HepG2 (cell line): Measurements from ENCODE around the gene RPS6KA5. TPM values are rescaled to one million over a fixed set of nuclear protein-coding genes. Genes with fewer than 3 reads are reported as not detected.

Experiments used
- ATAC-seq: fragments of 200-7000 bp; cut with Tn5 transposase; 3 replicates; pipeline ENCODE4 v1.9.1; 2020; ENCODE audit warnings: mild to moderate bottlenecking, moderate library complexity
- BruUV-seq: library from RNA; stranded (reverse); fragments of 400-500 nt; replicated peaks from 2 replicates; lab custom pipeline; 2021; lab: Mats Ljungman, UMichigan
- CTCF ChIA-PET: fragments of 300-600 bp; formaldehyde crosslinking; extraction: SDS; loops from one replicate; lab custom pipeline; 2021; ENCODE audit warnings: low total read pairs, inconsistent platforms, low intra/inter-chr PET ratio; lab: Yijun Ruan, JAX
- POLR2A ChIA-PET: fragments of 350-600 bp; sonication (Branson Sonifier 250); formaldehyde crosslinking; loops from one replicate; lab custom pipeline; 2020; ENCODE audit warnings: antibody characterized with exemption, inconsistent platforms; lab: Yijun Ruan, JAX
- DNase-seq: peaks from one replicate; pipeline ENCODE4 v3.0.0-alpha.2; 2015; ENCODE audit warnings: low spot score
- FAIRE-seq: peaks from 3 replicates; lab custom pipeline; 2011; peaks lifted over from hg19 to GRCh38; lab: Jason Lieb, UNC
- H2AFZ ChIP-seq: one replicate; pipeline ENCODE4 v1.6.1; 2011; ENCODE audit warnings: low read length, inconsistent platforms
- H3K27ac ChIP-seq: fragments of 300-600 bp; 3 replicates; pipeline ENCODE4 v1.8.0; 2011; ENCODE audit warnings: mixed run types, mild to moderate bottlenecking, mixed read lengths, low read length, inconsistent platforms; ENCODE audit not compliant: insufficient read depth; ENCODE audit errors: extremely low read length
- H3K27me3 ChIP-seq, 2 experiments: fragments of 200-600 bp in 1 of 2; 2 replicates in 1 of 2; 3 replicates in 1 of 2; pipeline versions ENCODE4 v1.6.0 to v1.8.0; 2011; ENCODE audit warnings: low read length in 2 of 2, mild to moderate bottlenecking in 2 of 2, moderate library complexity in 2 of 2, inconsistent platforms in 1 of 2; ENCODE audit not compliant: insufficient read depth in 2 of 2, control insufficient read depth in 1 of 2
- H3K36me3 ChIP-seq, 2 experiments: fragments of 200-600 bp in 1 of 2; replicated peaks in 1 of 2; 2 replicates in 1 of 2; 3 replicates in 1 of 2; pipeline versions ENCODE4 v1.5.1 to v1.8.0; 2011; ENCODE audit warnings: low read length in 2 of 2, inconsistent platforms in 1 of 2; ENCODE audit not compliant: insufficient read depth in 2 of 2, control insufficient read depth in 1 of 2
- H3K4me1 ChIP-seq: 2 replicates; pipeline ENCODE4 v1.5.1; 2012; ENCODE audit warnings: low read length, inconsistent platforms; ENCODE audit not compliant: insufficient read depth
- H3K4me2 ChIP-seq: 2 replicates; pipeline ENCODE4 v1.6.0; 2011; ENCODE audit warnings: low read depth, low read length, inconsistent platforms
- H3K4me3 ChIP-seq, 3 experiments: fragments of 200-600 bp in 1 of 3; sonication (generic), shearing (Covaris generic) in 1 of 3; replicated peaks in 1 of 3; 2 replicates each; pipeline ENCODE4 v1.5.1; 2011 to 2016; ENCODE audit warnings: low read length in 3 of 3, inconsistent platforms in 2 of 3, low read depth in 2 of 3, mild to moderate bottlenecking in 2 of 3, control low read depth in 1 of 3, mixed read lengths in 1 of 3; ENCODE audit not compliant: insufficient read depth in 1 of 3
- H3K79me2 ChIP-seq: one replicate; pipeline ENCODE4 v1.6.1; 2011; ENCODE audit warnings: low read length, inconsistent platforms; ENCODE audit not compliant: insufficient read depth
- H3K9ac ChIP-seq: 2 replicates; pipeline ENCODE4 v1.6.0; 2011; ENCODE audit warnings: mild to moderate bottlenecking, low read depth, low read length, inconsistent platforms; ENCODE audit not compliant: insufficient read depth
- H3K9me3 ChIP-seq: 2 replicates; pipeline ENCODE4 v1.5.1; 2012; ENCODE audit warnings: mild to moderate bottlenecking, low read length
- H4K20me1 ChIP-seq: 2 replicates; pipeline ENCODE4 v1.6.0; 2011; ENCODE audit warnings: inconsistent platforms, mild to moderate bottlenecking, low read length, moderate library complexity; ENCODE audit not compliant: insufficient read depth
- CEBPG ChIP-seq: IDR thresholded peaks from 2 replicates; pipeline ENCODE4 v1.6.1; 2016
- NFKB2 ChIP-seq: sonication (generic); formaldehyde crosslinking; IDR thresholded peaks from 2 replicates; pipeline ENCODE4 v1.4.0; 2020; ENCODE audit warnings: missing genetic modification reagents, borderline replicate concordance
- PRPF4 ChIP-seq: fragments of 200-400 bp; formaldehyde crosslinking; IDR thresholded peaks from 2 replicates; pipeline ENCODE4 v1.6.1; 2016; ENCODE audit warnings: low read length, low read depth; ENCODE audit not compliant: poor library complexity, severe bottlenecking
- PTBP1 ChIP-seq: fragments of 200-400 bp; formaldehyde crosslinking; IDR thresholded peaks from 2 replicates; pipeline ENCODE4 v1.6.1; 2018; ENCODE audit warnings: low read length, low read depth; ENCODE audit not compliant: poor library complexity, severe bottlenecking
- RFXANK ChIP-seq: IDR thresholded peaks from 2 replicates; pipeline ENCODE4 v1.6.1; 2016
- TCF7L2 ChIP-seq: IDR thresholded peaks from 2 replicates; pipeline ENCODE4 v1.6.1; 2011; ENCODE audit warnings: mild to moderate bottlenecking, low read depth, low read length, moderate library complexity
- ZBTB20 ChIP-seq: sonication (generic); formaldehyde crosslinking; IDR thresholded peaks from 2 replicates; pipeline ENCODE4 v1.8.1; 2023; ENCODE audit warnings: missing genetic modification reagents, low read depth, mild to moderate bottlenecking, borderline replicate concordance
- ZFAT ChIP-seq: sonication (generic); formaldehyde crosslinking; conservative IDR thresholded peaks from 2 replicates; pipeline ENCODE4 v1.8.1; 2023; ENCODE audit warnings: missing genetic modification reagents, inconsistent platforms
- ZFYVE20 ChIP-seq: sonication (generic); formaldehyde crosslinking; IDR thresholded peaks from 2 replicates; pipeline ENCODE4 v1.8.0; 2023; ENCODE audit warnings: low read depth, mild to moderate bottlenecking, moderate library complexity, missing genetic modification reagents, borderline replicate concordance
- ZNF34 ChIP-seq: sonication (generic); formaldehyde crosslinking; IDR thresholded peaks from 2 replicates; pipeline ENCODE4 v1.4.0; 2020; ENCODE audit warnings: mild to moderate bottlenecking, missing genetic modification reagents, borderline replicate concordance
- ZNF446 ChIP-seq: sonication (generic); formaldehyde crosslinking; IDR thresholded peaks from 2 replicates; pipeline ENCODE4 v1.5.0; 2020; ENCODE audit warnings: mild to moderate bottlenecking, missing genetic modification reagents
- ZNF720 ChIP-seq: sonication (generic); formaldehyde crosslinking; IDR thresholded peaks from 2 replicates; pipeline ENCODE4 v1.4.0; 2020; ENCODE audit warnings: missing genetic modification reagents
- WGBS: methylation state at CpG from one replicate; pipeline ENCODE4 v1.1.6; 2017; ENCODE audit warnings: low lambda C conversion rate; 5-methylcytosine and 5-hydroxymethylcytosine counted together
- in situ Hi-C: cut with HindIII; loops from 2 replicates; pipeline ENCODE4 v1.10.0; 2017; ENCODE audit warnings: low pct_unique_long_range_greater_than_20kb; ENCODE audit not compliant: extremely low pct_ligation_motif_present
- intact Hi-C: fragments of 100-400 bp; cut with micrococcal nuclease; formaldehyde crosslinking; loops from one replicate; pipeline ENCODE4 v1.10.0; 2022; ENCODE audit not compliant: unreplicated experiment
- polyA plus RNA-seq, 8 experiments: library from polyadenylated mRNA; depleted of rRNA in 3 of 8; stranded (reverse) in 7 of 8; unstranded in 1 of 8; fragments of >200 nt; fragmentation: Illumina TruSeq in 4 of 8; extraction: Trizol in 4 of 8; gene quantifications; 2 replicates each; pipeline versions ENCODE4 v1.2.1 to v1.2.3, GENCODE V29; 2011 to 2016; ENCODE audit warnings: low read depth in 4 of 8, missing spikeins in 1 of 8, mixed read lengths in 1 of 8; ENCODE audit not compliant: insufficient read depth in 1 of 8
- total RNA-seq, 5 experiments: library from RNA; depleted of rRNA; stranded (reverse); fragments of >200 nt; fragmentation: Illumina TruSeq; extraction: Trizol; gene quantifications; 2 replicates each; pipeline ENCODE4 v1.2.3, GENCODE V29; 2016; ENCODE audit warnings: low read depth in 1 of 5
- TF ChIP-seq, protein P1 (sequence below): IDR thresholded peaks from 2 replicates; pipeline ENCODE4 v1.6.1; 2012; ENCODE audit warnings: low read length, improper control_type of control experiment
- TF ChIP-seq, protein P2 (sequence below): sonication (generic); formaldehyde crosslinking; IDR thresholded peaks from 2 replicates; pipeline ENCODE4 v1.5.0; 2020; ENCODE audit warnings: missing genetic modification reagents

The RPS6KA5 gene
- total and polyA plus RNA-seq, 2 of the 13 experiments (the other 11 are each of a cell fraction or from before 2014, with no cell fraction given) = 0.50 to 0.58 TPM

DNA sequence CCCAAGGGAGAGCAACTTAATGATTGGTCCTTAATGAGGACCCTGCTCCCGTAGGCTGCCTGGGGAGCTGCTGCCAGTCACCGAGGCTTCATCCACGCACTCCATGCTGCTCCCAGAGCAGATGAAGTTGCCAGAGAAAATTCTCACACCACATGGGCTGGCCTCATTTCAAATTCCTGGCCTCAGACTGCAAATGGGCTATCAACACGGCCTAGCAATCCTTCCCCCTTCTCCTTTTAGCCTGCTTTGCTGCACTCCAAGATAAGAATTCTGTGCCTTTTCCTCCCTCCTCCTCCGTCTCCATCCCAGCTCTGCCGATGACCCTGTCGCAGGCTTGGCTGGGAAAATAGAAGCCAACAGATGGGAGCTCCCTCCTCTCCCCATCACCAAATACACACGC is 42.7 kb upstream of the RPS6KA5 start:
- no peaks in the 10 kb centered on the region for H3K36me3 ChIP-seq
- WGBS = 53% methylated on average over 8 of the region's 8 CpGs
- intact Hi-C loops = no loop called here
- TF ChIP-seq TCF7L2 = no peak
- TF ChIP-seq ZNF34 (CRISPR knock-in tag) = no peak
- TF ChIP-seq PTBP1 = no peak
- TF ChIP-seq, all 625 proteins: peak for 0
- FAIRE-seq (no peak), DNase-seq (no peak), ATAC-seq (no peak)
- Histone ChIP-seq H3K79me2 (no peaks in the 10 kb centered on the region), H4K20me1 (no peaks in the 10 kb centered on the region), H3K4me2 (no peak overlapping the region), H3K9me3 (no peaks in the 10 kb centered on the region), H3K27me3 (no peaks in the 10 kb centered on the region; a peak in 1 of 5 replicates), H3K4me1 (peaks cover 6% of the 10 kb centered on the region; the same call in 1 of the 2 replicates), H2AFZ (no peak overlapping the region), H3K4me3 (no peak overlapping the region), H3K9ac (no peak overlapping the region), H3K27ac (no peak overlapping the region)
- BruUV-seq = no TSS peak
- ChIA-PET POLR2A (no interaction called here), CTCF (no interaction called here)
- in situ Hi-C loops = no loop called here

DNA sequence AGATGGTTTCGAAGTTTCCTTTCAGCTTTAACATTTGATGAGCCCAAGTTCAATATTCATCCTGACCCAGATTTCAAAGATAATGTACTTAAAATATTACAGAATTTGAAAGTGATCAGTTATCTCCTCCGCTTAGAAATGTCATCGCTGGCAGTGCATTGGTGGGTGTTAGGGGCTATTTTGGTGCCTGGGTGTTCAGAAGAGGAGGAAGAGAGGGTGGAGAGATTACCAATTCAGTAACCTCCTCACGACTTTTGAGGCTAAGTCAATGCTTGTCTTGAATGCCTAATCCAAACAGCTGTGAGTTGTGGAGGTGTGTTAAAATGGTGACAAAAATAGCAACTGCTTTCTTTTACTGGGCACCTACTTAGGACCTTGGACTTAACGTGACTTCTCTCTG is 39.7 kb upstream of the RPS6KA5 start:
- ATAC-seq = no peak
- BruUV-seq = no TSS peak
- no peaks in the 10 kb centered on the region for H3K36me3 ChIP-seq
- no peak for DNase-seq
- no peak overlapping the region for H3K4me2 ChIP-seq
- no peak overlapping the region for H3K4me3 ChIP-seq
- H3K79me2 ChIP-seq = no peaks in the 10 kb centered on the region
- in situ Hi-C loops (no loop called here), intact Hi-C loops (no loop called here)
- H3K27me3 ChIP-seq = no peaks in the 10 kb centered on the region; a peak in 1 of 5 replicates
- no peaks in the 10 kb centered on the region for H4K20me1 ChIP-seq
- H3K27ac ChIP-seq = no peak overlapping the region
- no peaks in the 10 kb centered on the region for H3K9me3 ChIP-seq
- H3K4me1 ChIP-seq = peaks cover 6% of the 10 kb centered on the region; the same call in 1 of the 2 replicates
- 45% methylated on average over 5 of the region's 5 CpGs for WGBS
- ChIA-PET POLR2A (interaction anchor here (1.9 kb wide), 1 partner anchor 14 kb away, joined by 5 read pairs; no protein-coding TSS in a partner anchor), CTCF (no interaction called here)
- no peak overlapping the region for H2AFZ ChIP-seq
- FAIRE-seq = no peak
- H3K9ac ChIP-seq = no peak overlapping the region
- TF ChIP-seq, protein P1, sequence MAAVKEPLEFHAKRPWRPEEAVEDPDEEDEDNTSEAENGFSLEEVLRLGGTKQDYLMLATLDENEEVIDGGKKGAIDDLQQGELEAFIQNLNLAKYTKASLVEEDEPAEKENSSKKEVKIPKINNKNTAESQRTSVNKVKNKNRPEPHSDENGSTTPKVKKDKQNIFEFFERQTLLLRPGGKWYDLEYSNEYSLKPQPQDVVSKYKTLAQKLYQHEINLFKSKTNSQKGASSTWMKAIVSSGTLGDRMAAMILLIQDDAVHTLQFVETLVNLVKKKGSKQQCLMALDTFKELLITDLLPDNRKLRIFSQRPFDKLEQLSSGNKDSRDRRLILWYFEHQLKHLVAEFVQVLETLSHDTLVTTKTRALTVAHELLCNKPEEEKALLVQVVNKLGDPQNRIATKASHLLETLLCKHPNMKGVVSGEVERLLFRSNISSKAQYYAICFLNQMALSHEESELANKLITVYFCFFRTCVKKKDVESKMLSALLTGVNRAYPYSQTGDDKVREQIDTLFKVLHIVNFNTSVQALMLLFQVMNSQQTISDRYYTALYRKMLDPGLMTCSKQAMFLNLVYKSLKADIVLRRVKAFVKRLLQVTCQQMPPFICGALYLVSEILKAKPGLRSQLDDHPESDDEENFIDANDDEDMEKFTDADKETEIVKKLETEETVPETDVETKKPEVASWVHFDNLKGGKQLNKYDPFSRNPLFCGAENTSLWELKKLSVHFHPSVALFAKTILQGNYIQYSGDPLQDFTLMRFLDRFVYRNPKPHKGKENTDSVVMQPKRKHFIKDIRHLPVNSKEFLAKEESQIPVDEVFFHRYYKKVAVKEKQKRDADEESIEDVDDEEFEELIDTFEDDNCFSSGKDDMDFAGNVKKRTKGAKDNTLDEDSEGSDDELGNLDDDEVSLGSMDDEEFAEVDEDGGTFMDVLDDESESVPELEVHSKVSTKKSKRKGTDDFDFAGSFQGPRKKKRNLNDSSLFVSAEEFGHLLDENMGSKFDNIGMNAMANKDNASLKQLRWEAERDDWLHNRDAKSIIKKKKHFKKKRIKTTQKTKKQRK = no peak
- no peak for TF ChIP-seq ZFAT
- TF ChIP-seq ZNF446 (CRISPR knock-in tag) = no peak
- TF ChIP-seq, protein P2, sequence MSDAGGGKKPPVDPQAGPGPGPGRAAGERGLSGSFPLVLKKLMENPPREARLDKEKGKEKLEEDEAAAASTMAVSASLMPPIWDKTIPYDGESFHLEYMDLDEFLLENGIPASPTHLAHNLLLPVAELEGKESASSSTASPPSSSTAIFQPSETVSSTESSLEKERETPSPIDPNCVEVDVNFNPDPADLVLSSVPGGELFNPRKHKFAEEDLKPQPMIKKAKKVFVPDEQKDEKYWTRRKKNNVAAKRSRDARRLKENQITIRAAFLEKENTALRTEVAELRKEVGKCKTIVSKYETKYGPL (CRISPR knock-in tag) = no peak
- no peak for TF ChIP-seq NFKB2 (CRISPR knock-in tag)
- no peak for TF ChIP-seq CEBPG (CRISPR knock-in tag)
- no peak for TF ChIP-seq ZBTB20 (CRISPR knock-in tag)
- TF ChIP-seq ZFYVE20 (CRISPR knock-in tag) = no peak
- TF ChIP-seq PRPF4 = no peak
- TF ChIP-seq RFXANK (CRISPR knock-in tag) = no peak
- TF ChIP-seq ZNF720 = no peak
